HG03442 (cell line): ENCODE results near the gene KLC1.

Experiments
- ATAC-seq: cut with Tn5 transposase; IDR thresholded peaks from one replicate; pipeline ENCODE4 v1.9.1; 2021; ENCODE audit warnings: mild to moderate bottlenecking, moderate library complexity; ENCODE audit not compliant: unreplicated experiment

Gene KLC1

GRCh38 chr14:103657471-103657870 is 28.5 kb downstream of the KLC1 start:
- ATAC-seq, result no peak

- no peak for ATAC-seq
Observed at GRCh38 chr14:103659631-103660030, 30.6 kb downstream of the KLC1 start.

- ATAC-seq, result no peak
Observed at GRCh38 chr14:103662029-103662428, 33.0 kb downstream of the KLC1 start.

- ATAC-seq, result no peak
Observed at GRCh38 chr14:103662591-103662990, 33.6 kb downstream of the KLC1 start.

GRCh38 chr14:103663506-103663905 is 34.5 kb downstream of the KLC1 start:
- no peak for ATAC-seq

GRCh38 chr14:103667671-103668070 is 38.7 kb downstream of the KLC1 start:
- no peak for ATAC-seq

- no peak for ATAC-seq
Observed at GRCh38 chr14:103668117-103668516, 39.1 kb downstream of the KLC1 start.

- ATAC-seq, result no peak
Observed at GRCh38 chr14:103669370-103669769, 40.4 kb downstream of the KLC1 start.

GRCh38 chr14:103671911-103672310 is 42.9 kb downstream of the KLC1 start:
- no peak for ATAC-seq

GRCh38 chr14:103675957-103676356 is 46.9 kb downstream of the KLC1 start:
- no peak for ATAC-seq

GRCh38 chr14:103676881-103677675 is 48.1 kb downstream of the KLC1 start:
- ATAC-seq, result no peak

GRCh38 chr14:103679351-103679750 is 50.3 kb downstream of the KLC1 start:
- peak; percentile 50 for ATAC-seq

- ATAC-seq, result no peak
Observed at GRCh38 chr14:103680491-103681231, 51.6 kb downstream of the KLC1 start.

GRCh38 chr14:103683139-103683538 is 54.1 kb downstream of the KLC1 start:
- ATAC-seq, result no peak

- ATAC-seq, result no peak
Observed at GRCh38 chr14:103684471-103684870, 55.5 kb downstream of the KLC1 start.

GRCh38 chr14:103684871-103685270 is 55.9 kb downstream of the KLC1 start:
- ATAC-seq, result no peak

GRCh38 chr14:103685276-103686211 is 56.5 kb downstream of the KLC1 start:
- ATAC-seq, result no peak

- ATAC-seq, result no peak
Observed at GRCh38 chr14:103686831-103687485, 57.9 kb downstream of the KLC1 start.

- no peak for ATAC-seq
Observed at GRCh38 chr14:103687712-103688111, 58.7 kb downstream of the KLC1 start.

- no peak for ATAC-seq
Observed at GRCh38 chr14:103688441-103688840, 59.4 kb downstream of the KLC1 start.
